ENCODE results near the gene PITPNM3. TPM values are rescaled to one million over a fixed set of nuclear protein-coding genes. Genes with fewer than 3 reads are reported as not detected.

Gene PITPNM3
- total and polyA plus RNA-seq, 2 of the 8 experiments (the other 6 are each of a cell fraction or from before 2014, with no cell fraction given), result 1.7 to 3.1 TPM

DNA sequence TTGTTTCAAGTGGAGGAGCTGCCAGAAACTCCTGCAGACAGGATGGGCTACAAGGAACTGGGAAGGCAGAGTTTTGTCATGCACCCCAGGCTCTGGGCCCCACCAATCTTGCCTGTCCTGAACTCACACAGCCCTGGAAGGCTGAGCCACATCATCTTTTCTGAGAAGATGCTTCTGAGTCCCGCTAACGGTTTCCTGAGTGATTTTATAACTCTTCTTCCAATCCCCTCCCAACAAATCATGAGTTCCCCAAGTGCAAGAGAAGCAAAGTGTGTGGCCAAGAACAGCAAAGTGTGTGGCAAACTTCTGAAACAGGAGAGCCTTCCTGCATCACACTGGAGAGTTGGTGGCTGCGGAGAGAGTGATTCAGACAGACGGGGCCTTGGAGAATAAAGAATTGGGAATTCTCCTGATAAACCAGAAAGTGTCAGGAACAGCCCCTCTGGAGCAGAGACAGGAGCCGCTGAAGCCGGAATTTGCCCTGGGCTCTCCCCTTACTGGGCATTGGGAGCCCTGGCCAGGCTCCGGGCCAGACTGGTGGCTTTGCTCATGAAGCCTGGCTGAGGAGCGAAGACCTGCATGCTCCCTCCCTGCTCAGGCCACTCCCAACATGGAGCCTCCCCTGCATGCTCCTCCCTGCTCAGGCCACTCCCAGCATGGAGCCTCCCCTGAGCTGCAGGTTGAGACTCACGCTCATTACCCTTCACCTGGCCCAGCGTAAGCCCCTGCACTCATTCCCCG lies 47.2 kb downstream of the PITPNM3 start (continued):
- TF ChIP-seq SIN3A (conservative IDR thresholded peaks at IDR 0.05 in 1 of 2, IDR thresholded peaks at IDR 0.05 in 1 of 2; ENCODE audit: low read depth in 1 of 2, low read length in 2 of 2) (no peak), POLR2AphosphoS5 (IDR thresholded peaks at IDR 0.05; ENCODE audit: low read depth, low read length) (no peak), RBBP5 (IDR thresholded peaks at IDR 0.05; ENCODE audit: borderline replicate concordance, low read depth, low read length) (0 out of 2 replicates have a peak, but pooled peaks have one; percentile 26), HDAC6 (IDR thresholded peaks at IDR 0.05; ENCODE audit: low read depth, low read length) (no peak)
- TF ChIP-seq, protein P1, sequence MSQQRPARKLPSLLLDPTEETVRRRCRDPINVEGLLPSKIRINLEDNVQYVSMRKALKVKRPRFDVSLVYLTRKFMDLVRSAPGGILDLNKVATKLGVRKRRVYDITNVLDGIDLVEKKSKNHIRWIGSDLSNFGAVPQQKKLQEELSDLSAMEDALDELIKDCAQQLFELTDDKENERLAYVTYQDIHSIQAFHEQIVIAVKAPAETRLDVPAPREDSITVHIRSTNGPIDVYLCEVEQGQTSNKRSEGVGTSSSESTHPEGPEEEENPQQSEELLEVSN (IDR thresholded peaks at IDR 0.05), result no peak
